Transverse colon (tissue), 4 donors: ENCODE measurements around the gene RNF207. TPM values are rescaled to one million over a fixed set of nuclear protein-coding genes. Genes with fewer than 3 reads are reported as not detected.

Source experiments
- DNase-seq: peaks from one replicate; pipeline ENCODE4 v3.0.0-alpha.2; 2019
- H3K27ac ChIP-seq, 4 donors: fragments of 200-600 bp; sonication (generic); 2 replicates each; pipeline ENCODE4 v1.5.1; 2016 to 2018; ENCODE audit warnings: inconsistent platforms in 4 of 4
- H3K27me3 ChIP-seq: fragments of 200-600 bp; sonication (generic); 2 replicates; pipeline ENCODE4 v1.5.1; 2017; ENCODE audit warnings: inconsistent platforms
- H3K36me3 ChIP-seq, 4 donors: fragments of 200-600 bp; sonication (generic); 2 replicates each; pipeline ENCODE4 v1.5.1; 2017 to 2019; ENCODE audit warnings: inconsistent platforms in 4 of 4
- H3K4me1 ChIP-seq, 4 donors: fragments of 200-600 bp; sonication (generic); 2 replicates each; pipeline ENCODE4 v1.5.1; 2017 to 2020; ENCODE audit warnings: inconsistent platforms in 4 of 4
- H3K4me3 ChIP-seq, 4 donors: fragments of 200-600 bp; sonication (generic); 1 replicate in 1 of 4; 2 replicates in 3 of 4; pipeline versions ENCODE4 v1.5.1 to v1.6.1; 2017 to 2019; ENCODE audit warnings: inconsistent platforms in 4 of 4
- H3K9me3 ChIP-seq, 2 donors: fragments of 200-600 bp; sonication (generic); 2 replicates each; pipeline ENCODE4 v1.5.1; 2017 to 2019; ENCODE audit warnings: inconsistent platforms in 2 of 2
- EP300 ChIP-seq: sonication (generic); formaldehyde crosslinking; IDR thresholded peaks from one replicate; pipeline ENCODE4 v1.6.1; 2017; ENCODE audit warnings: antibody characterized with exemption, low read depth
- POLR2A ChIP-seq: fragments of 450-650 bp; IDR thresholded peaks from one replicate; pipeline ENCODE4 v1.6.1; 2016; ENCODE audit warnings: antibody characterized with exemption, mild to moderate bottlenecking, moderate library complexity
- POLR2AphosphoS5 ChIP-seq, 3 donors: sonication (generic); formaldehyde crosslinking; IDR thresholded peaks; one replicate each; pipeline ENCODE4 v1.6.1; 2016; ENCODE audit warnings: antibody characterized with exemption in 3 of 3
- WGBS, 2 donors: methylation state at CpG; one replicate each; pipeline ENCODE4 v1.1.5; 2018; ENCODE audit warnings: low coverage in 1 of 2; 5-methylcytosine and 5-hydroxymethylcytosine counted together
- in situ Hi-C, 4 donors: fragments of 200-750 bp; cut with MboI; loops; one replicate each; pipeline versions ENCODE4 v1.15.0 to v1.15.1; 2017; ENCODE audit warnings: low sequenced_read_pairs in 3 of 4, low pct_ligation_motif_present in 1 of 4, low pct_unique_long_range_greater_than_20kb in 1 of 4
- intact Hi-C: fragments of 100-400 bp; cut with DNase I; formaldehyde crosslinking; loops from one replicate; pipeline ENCODE4 v1.15.1; 2023; ENCODE audit warnings: low total_unique reads
- total RNA-seq, 4 donors: library from RNA; depleted of rRNA; stranded (reverse); fragments of >200 nt; gene quantifications; one replicate each; pipeline ENCODE4 v1.1.0, GENCODE V29; 2016
- TF ChIP-seq, protein P1 (sequence below), 5 experiments: fragments of 200-600 bp in 3 of 5; fragments of 450-650 bp in 2 of 5; sonication (generic) in 3 of 5; IDR thresholded peaks; 1 replicate in 2 of 5; 2 replicates in 3 of 5; pipeline ENCODE4 v1.5.1; 2016 to 2017; ENCODE audit warnings: antibody characterized with exemption in 5 of 5, inconsistent platforms in 3 of 5, mild to moderate bottlenecking in 2 of 5, moderate library complexity in 1 of 5

RNF207 gene
- total RNA-seq, 4 donors from 2014 or later: 82.6 to 1,341 (median 190) TPM

DNA sequence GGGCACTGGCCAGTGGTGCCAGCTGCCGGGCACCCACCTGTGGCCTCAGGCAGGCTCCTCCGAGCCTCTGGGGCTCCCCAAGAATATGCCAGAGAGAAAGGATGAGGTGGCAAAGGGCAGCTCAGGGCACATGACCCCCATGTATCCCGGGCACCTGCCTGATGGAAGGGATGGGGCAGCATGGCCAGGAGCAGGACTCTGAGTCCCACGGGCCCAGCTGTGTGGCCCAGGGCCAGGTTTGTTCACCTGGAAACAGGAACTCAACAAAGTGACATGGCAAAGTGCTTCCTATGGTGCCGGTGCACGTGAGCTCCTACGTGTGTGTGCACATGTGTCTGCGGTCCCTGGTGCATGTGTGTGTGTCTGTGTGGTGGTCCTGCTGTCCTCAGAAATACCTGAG lies 64.5 kb downstream of the RNF207 start:
- DNase-seq: peak; percentile 45
- WGBS, 2 donors: 33% methylated on average over 7 of the region's 8 CpGs; no CpG with 5 or more reads in 1 of the 2 donors
- intact Hi-C loops: no loop called here
- TF ChIP-seq POLR2A (no peak), EP300 (no peak), POLR2AphosphoS5 (IDR thresholded peaks at IDR 0.05) (no peak)
- TF ChIP-seq, protein P1, sequence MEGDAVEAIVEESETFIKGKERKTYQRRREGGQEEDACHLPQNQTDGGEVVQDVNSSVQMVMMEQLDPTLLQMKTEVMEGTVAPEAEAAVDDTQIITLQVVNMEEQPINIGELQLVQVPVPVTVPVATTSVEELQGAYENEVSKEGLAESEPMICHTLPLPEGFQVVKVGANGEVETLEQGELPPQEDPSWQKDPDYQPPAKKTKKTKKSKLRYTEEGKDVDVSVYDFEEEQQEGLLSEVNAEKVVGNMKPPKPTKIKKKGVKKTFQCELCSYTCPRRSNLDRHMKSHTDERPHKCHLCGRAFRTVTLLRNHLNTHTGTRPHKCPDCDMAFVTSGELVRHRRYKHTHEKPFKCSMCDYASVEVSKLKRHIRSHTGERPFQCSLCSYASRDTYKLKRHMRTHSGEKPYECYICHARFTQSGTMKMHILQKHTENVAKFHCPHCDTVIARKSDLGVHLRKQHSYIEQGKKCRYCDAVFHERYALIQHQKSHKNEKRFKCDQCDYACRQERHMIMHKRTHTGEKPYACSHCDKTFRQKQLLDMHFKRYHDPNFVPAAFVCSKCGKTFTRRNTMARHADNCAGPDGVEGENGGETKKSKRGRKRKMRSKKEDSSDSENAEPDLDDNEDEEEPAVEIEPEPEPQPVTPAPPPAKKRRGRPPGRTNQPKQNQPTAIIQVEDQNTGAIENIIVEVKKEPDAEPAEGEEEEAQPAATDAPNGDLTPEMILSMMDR (IDR thresholded peaks at IDR 0.05): no peak
- Histone ChIP-seq H3K27me3 (no peaks in the 10 kb centered on the region), H3K4me3 (no peak overlapping the region), H3K36me3 (no peaks in the 10 kb centered on the region), H3K27ac (peak overlapping the region; percentile 58 to 81 (median 68)), H3K9me3 (no peaks in the 10 kb centered on the region), H3K4me1 (peaks cover 12 to 41% (median 29%) of the 10 kb centered on the region in 4 donors)
- in situ Hi-C loops: no loop called here

Other genes starting within 250 kb of the RNF207 start
- gene NPHP4, start 213.7 kb upstream of the RNF207 start, total RNA-seq: 10 to 100 TPM in 2 of 4 donors, 1 to 10 TPM in 2; 6.7 to 19.9 (median 10.5) TPM
- 10 to 100 TPM in 1 of 4 donors, 1 to 10 TPM in 2, under 1 TPM in 1; 1.00 to 25.4 (median 7.9) TPM for gene KCNAB2, start 160.2 kb upstream of the RNF207 start, total RNA-seq
- 1 to 10 TPM in 2 of 4 donors, under 1 TPM in 2; 0.14 to 1.6 (median 1.2) TPM for gene CHD5, start 25.8 kb upstream of the RNF207 start, total RNA-seq
- gene RPL22, start 6.5 kb upstream of the RNF207 start, total RNA-seq: 100 to 1,000 TPM in 3 of 4 donors, 10 to 100 TPM in 1; 56.5 to 170 (median 106) TPM
- gene ICMT, start 29.8 kb downstream of the RNF207 start, total RNA-seq: 10 to 100 TPM; 21.3 to 84.1 (median 61.8) TPM
- not detected for gene HES3, start 38.1 kb downstream of the RNF207 start, total RNA-seq
- gene GPR153, start 55.0 kb downstream of the RNF207 start, total RNA-seq: 10 to 100 TPM; 15.6 to 38.2 (median 27.8) TPM
- 10 to 100 TPM in 3 of 4 donors, 1 to 10 TPM in 1; 5.6 to 55.0 (median 31.0) TPM for gene ACOT7, start 187.6 kb downstream of the RNF207 start, total RNA-seq
- gene HES2, start 213.8 kb downstream of the RNF207 start, total RNA-seq: 10 to 100 TPM; 10.5 to 38.8 (median 25.4) TPM
- 100 to 1,000 TPM in 3 of 4 donors, 10 to 100 TPM in 1; 40.2 to 368 (median 157) TPM for gene ESPN, start 218.7 kb downstream of the RNF207 start, total RNA-seq